ENCODE measurements around the gene TRAPPC3L. TPM values are rescaled to one million over a fixed set of nuclear protein-coding genes. Genes with fewer than 3 reads are reported as not detected.
A peak's percentile ranks its signal among the peaks of the same experiment; 100 is the strongest.

Gene TRAPPC3L
- total RNA-seq, 1 donor from 2014 or later: 2.3 TPM

DNA sequence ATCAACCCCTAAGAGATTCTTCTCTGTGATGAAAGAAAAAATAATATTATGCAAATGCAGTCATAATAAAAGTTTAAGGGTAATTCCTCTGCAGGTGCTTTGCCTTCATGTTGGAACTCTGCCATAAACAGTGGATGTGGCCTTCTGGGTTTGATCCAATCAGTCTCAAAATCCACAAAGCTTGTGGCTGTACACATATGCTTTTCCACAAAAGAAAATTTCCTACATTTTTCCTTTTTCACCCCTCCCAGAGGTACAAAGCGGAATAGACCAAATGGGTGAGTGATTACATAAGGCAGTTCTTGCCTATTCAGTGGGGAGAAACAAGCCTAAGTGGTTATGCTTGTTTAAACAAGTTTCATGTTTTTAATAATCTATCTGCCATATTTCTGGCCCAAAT, 17.4 kb downstream of the TRAPPC3L start:
- H3K36me3 Mint-ChIP-seq: no peaks in the 10 kb centered on the region
- H3K27me3 Mint-ChIP-seq (ENCODE audit: low read depth): no peaks in the 10 kb centered on the region
- H3K9me3 Mint-ChIP-seq: no peaks in the 10 kb centered on the region
- DNase-seq (ENCODE audit: low spot score in 2 of 2, unreplicated experiment in 2 of 2): no peak
- H3K4me3 Mint-ChIP-seq: no peak overlapping the region
- TF ChIP-seq CTCF (IDR thresholded peaks at IDR 0.05; ENCODE audit: unreplicated experiment): no peak
- peak overlapping the region; percentile 60 for H3K27ac Mint-ChIP-seq
- peaks cover 53% of the 10 kb centered on the region for H3K4me1 Mint-ChIP-seq

DNA sequence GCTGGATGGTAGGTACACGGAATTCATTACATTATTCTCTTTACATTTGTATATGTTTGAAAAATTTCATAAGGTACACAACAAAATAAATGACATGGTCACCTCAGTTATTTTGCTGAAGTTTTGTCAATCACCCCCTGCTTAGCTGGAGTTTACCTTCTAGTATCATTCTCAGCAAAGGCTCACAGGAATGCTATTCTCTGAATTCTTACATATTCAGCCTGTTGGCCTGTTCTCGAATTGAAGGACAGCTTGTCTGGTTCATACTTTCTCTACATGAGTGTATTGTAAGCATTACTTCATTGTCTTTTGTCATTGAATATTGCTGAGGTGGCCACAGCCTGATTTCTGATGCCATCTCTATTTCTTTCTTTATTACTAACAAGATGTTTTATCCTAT, 21.2 kb downstream of the TRAPPC3L start:
- no peak for DNase-seq (ENCODE audit: low spot score in 2 of 2, unreplicated experiment in 2 of 2)
- Mint-ChIP-seq H3K36me3 (no peaks in the 10 kb centered on the region), H3K4me3 (no peak overlapping the region), H3K4me1 (peaks cover 28% of the 10 kb centered on the region), H3K27me3 (ENCODE audit: low read depth) (no peaks in the 10 kb centered on the region), H3K27ac (no peak overlapping the region), H3K9me3 (no peaks in the 10 kb centered on the region)
- TF ChIP-seq CTCF (IDR thresholded peaks at IDR 0.05; ENCODE audit: unreplicated experiment): no peak

DNA sequence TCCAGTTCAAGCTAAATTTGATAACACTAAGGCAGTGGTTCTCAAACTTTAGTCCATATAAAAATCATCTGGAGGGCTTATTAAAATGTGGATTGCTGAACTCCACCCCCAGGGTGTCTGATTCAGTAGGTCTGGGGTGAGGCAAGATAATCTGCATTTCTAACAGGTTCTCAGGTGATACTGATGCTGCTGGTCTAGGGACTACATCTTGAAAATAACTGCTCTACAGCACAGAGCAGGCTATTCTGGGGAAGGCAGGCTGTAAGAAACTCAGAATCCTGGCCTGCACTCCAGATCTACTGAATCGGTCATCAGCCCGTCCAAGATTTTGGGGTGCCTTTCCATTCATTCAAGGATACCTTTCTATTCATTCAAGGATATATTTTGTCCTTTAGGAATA, 22.6 kb downstream of the TRAPPC3L start:
- Mint-ChIP-seq H3K4me1 (peaks cover 28% of the 10 kb centered on the region), H3K27me3 (ENCODE audit: low read depth) (no peaks in the 10 kb centered on the region), H3K4me3 (no peak overlapping the region), H3K36me3 (no peaks in the 10 kb centered on the region), H3K9me3 (no peaks in the 10 kb centered on the region), H3K27ac (no peak overlapping the region)
- TF ChIP-seq CTCF (IDR thresholded peaks at IDR 0.05; ENCODE audit: unreplicated experiment): no peak
- DNase-seq (ENCODE audit: low spot score in 2 of 2, unreplicated experiment in 2 of 2): no peak

GRCh38 chr6:116518621-116519368, 26.7 kb downstream of the TRAPPC3L start:
- Mint-ChIP-seq H3K36me3 (no peaks in the 10 kb centered on the region), H3K4me1 (peaks cover 13% of the 10 kb centered on the region), H3K27me3 (ENCODE audit: low read depth) (no peaks in the 10 kb centered on the region), H3K9me3 (no peaks in the 10 kb centered on the region), H3K27ac (peak overlapping the region; percentile 36), H3K4me3 (no peak overlapping the region)
- no peak for DNase-seq (ENCODE audit: low spot score in 2 of 2, unreplicated experiment in 2 of 2)
- TF ChIP-seq CTCF (IDR thresholded peaks at IDR 0.05; ENCODE audit: unreplicated experiment): no peak

DNA sequence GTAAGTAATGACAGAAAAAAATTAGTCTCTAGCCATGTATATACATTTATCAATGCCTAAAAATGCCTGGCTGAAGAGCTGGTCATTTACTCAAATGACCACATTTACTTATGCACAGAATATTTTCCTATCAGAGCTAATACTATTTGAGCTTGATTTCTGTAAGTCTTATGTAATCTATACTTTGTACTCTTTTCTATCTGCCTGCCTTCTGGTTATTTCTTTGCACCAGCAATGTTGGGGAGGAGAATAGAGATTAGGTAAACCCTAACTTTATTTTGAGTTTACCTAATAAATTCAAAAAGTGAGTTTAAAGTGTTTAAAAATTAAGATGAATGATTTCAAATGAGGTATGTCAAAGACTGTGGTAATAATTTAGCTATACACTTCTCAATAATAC, 30.3 kb downstream of the TRAPPC3L start:
- H3K27ac Mint-ChIP-seq: no peak overlapping the region
- no peak for TF ChIP-seq CTCF (IDR thresholded peaks at IDR 0.05; ENCODE audit: unreplicated experiment)
- H3K4me3 Mint-ChIP-seq: no peak overlapping the region
- H3K9me3 Mint-ChIP-seq: no peaks in the 10 kb centered on the region
- no peaks in the 10 kb centered on the region for H3K27me3 Mint-ChIP-seq (ENCODE audit: low read depth)
- no peaks in the 10 kb centered on the region for H3K36me3 Mint-ChIP-seq
- H3K4me1 Mint-ChIP-seq: peaks cover 31% of the 10 kb centered on the region
- DNase-seq (ENCODE audit: low spot score in 2 of 2, unreplicated experiment in 2 of 2): no peak

Data from mesothelial cell of epicardium (in vitro differentiated cells).